Neural progenitor cell (in vitro differentiated cells): ENCODE measurements around the gene EFCAB11. TPM values are rescaled to one million over a fixed set of nuclear protein-coding genes. Genes with fewer than 3 reads are reported as not detected.

Source experiments
- DNase-seq: peaks from one replicate; pipeline ENCODE4 v3.0.0-alpha.2; 2016; ENCODE audit warnings: low spot score
- H2AFZ ChIP-seq: fragments of 200-600 bp; sonication (generic); replicated peaks from 2 replicates; pipeline ENCODE4 v1.6.1; 2016; ENCODE audit warnings: antibody characterized with exemption
- H3F3A ChIP-seq: fragments of 200-600 bp; sonication (generic); 2 replicates; pipeline ENCODE4 v1.6.1; 2016; ENCODE audit warnings: antibody characterized with exemption, low read depth
- H3K27ac ChIP-seq: fragments of 200-600 bp; sonication (generic); 2 replicates; pipeline ENCODE4 v1.5.1; 2016; ENCODE audit warnings: mild to moderate bottlenecking
- H3K27me3 ChIP-seq: fragments of 200-600 bp; sonication (generic); 2 replicates; pipeline ENCODE4 v1.6.1; 2016; ENCODE audit warnings: mild to moderate bottlenecking, moderate library complexity
- H3K36me3 ChIP-seq: fragments of 200-600 bp; sonication (generic); 2 replicates; pipeline ENCODE4 v1.5.1; 2016
- H3K4me1 ChIP-seq: fragments of 200-600 bp; sonication (generic); 2 replicates; pipeline ENCODE4 v1.6.1; 2016; ENCODE audit warnings: mixed run types
- H3K4me2 ChIP-seq: fragments of 200-600 bp; sonication (generic); 2 replicates; pipeline ENCODE4 v1.6.1; 2016
- H3K4me3 ChIP-seq: fragments of 200-600 bp; sonication (generic); 2 replicates; pipeline ENCODE4 v1.5.1; 2016
- H3K79me2 ChIP-seq: fragments of 200-600 bp; sonication (generic); 2 replicates; pipeline ENCODE4 v1.6.1; 2016; ENCODE audit warnings: low read depth
- H3K9ac ChIP-seq: fragments of 200-600 bp; sonication (generic); 2 replicates; pipeline ENCODE4 v1.6.1; 2016
- H3K9me3 ChIP-seq: fragments of 200-600 bp; sonication (generic); 2 replicates; pipeline ENCODE4 v1.5.1; 2016; ENCODE audit warnings: low read depth
- H4K20me1 ChIP-seq: fragments of 200-600 bp; sonication (generic); 2 replicates; pipeline ENCODE4 v1.6.1; 2016; ENCODE audit warnings: low read depth
- H3K27ac Mint-ChIP-seq: 3 replicates; pipeline ENCODE4 v1.8.0; 2021; ENCODE audit warnings: mixed read lengths
- H3K27me3 Mint-ChIP-seq: 2 replicates; pipeline ENCODE4 v1.8.0; 2022; ENCODE audit warnings: low read depth, mild to moderate bottlenecking, inconsistent platforms, moderate library complexity, mixed read lengths; ENCODE audit not compliant: insufficient read depth
- H3K36me3 Mint-ChIP-seq: 3 replicates; pipeline ENCODE4 v1.8.0; 2021; ENCODE audit warnings: mixed read lengths
- H3K4me1 Mint-ChIP-seq: 3 replicates; pipeline ENCODE4 v1.8.0; 2021; ENCODE audit warnings: mixed read lengths
- H3K4me3 Mint-ChIP-seq: 3 replicates; pipeline ENCODE4 v1.8.0; 2021; ENCODE audit warnings: mild to moderate bottlenecking, moderate library complexity, mixed read lengths
- H3K9me3 Mint-ChIP-seq: 3 replicates; pipeline ENCODE4 v1.8.0; 2020; ENCODE audit warnings: mixed read lengths
- EZH2 ChIP-seq: fragments of 200-600 bp; sonication (generic); IDR thresholded peaks from 2 replicates; pipeline ENCODE4 v1.6.1; 2017; ENCODE audit warnings: antibody characterized with exemption, mild to moderate bottlenecking, moderate library complexity
- EZH2phosphoT487 ChIP-seq: fragments of 200-600 bp; sonication (generic); IDR thresholded peaks from 2 replicates; pipeline ENCODE4 v1.6.1; 2017; ENCODE audit warnings: antibody characterized with exemption
- total RNA-seq: library from RNA; depleted of rRNA; stranded (reverse); fragments of >200 nt; gene quantifications from 2 replicates; pipeline ENCODE4 v1.2.3, GENCODE V29; 2015; ENCODE audit warnings: low replicate concordance
- TF ChIP-seq, protein P1 (sequence below): fragments of 200-600 bp; sonication (generic); IDR thresholded peaks from 2 replicates; pipeline ENCODE4 v1.5.1; 2017; ENCODE audit warnings: antibody characterized with exemption, mild to moderate bottlenecking

Gene EFCAB11
- total RNA-seq, 1 donor from 2014 or later: 27.6 TPM

GRCh38 chr14:89811954-89812575, 142.5 kb downstream of the EFCAB11 start:
- Mint-ChIP-seq H3K27ac (no peak overlapping the region), H3K4me3 (no peak overlapping the region)
- no peak overlapping the region for H3K9ac ChIP-seq

GRCh38 chr14:89810101-89810500, 144.4 kb downstream of the EFCAB11 start:
- H3K27me3 ChIP-seq: no peaks in the 10 kb centered on the region
- no peak overlapping the region for H3K27ac ChIP-seq
- no peak overlapping the region for H2AFZ ChIP-seq
- H3K4me3 Mint-ChIP-seq: no peak overlapping the region
- no peaks in the 10 kb centered on the region for H3K27me3 Mint-ChIP-seq
- H3K36me3 Mint-ChIP-seq: no peaks in the 10 kb centered on the region
- no peaks in the 10 kb centered on the region for H3K9me3 Mint-ChIP-seq
- TF ChIP-seq, protein P1, sequence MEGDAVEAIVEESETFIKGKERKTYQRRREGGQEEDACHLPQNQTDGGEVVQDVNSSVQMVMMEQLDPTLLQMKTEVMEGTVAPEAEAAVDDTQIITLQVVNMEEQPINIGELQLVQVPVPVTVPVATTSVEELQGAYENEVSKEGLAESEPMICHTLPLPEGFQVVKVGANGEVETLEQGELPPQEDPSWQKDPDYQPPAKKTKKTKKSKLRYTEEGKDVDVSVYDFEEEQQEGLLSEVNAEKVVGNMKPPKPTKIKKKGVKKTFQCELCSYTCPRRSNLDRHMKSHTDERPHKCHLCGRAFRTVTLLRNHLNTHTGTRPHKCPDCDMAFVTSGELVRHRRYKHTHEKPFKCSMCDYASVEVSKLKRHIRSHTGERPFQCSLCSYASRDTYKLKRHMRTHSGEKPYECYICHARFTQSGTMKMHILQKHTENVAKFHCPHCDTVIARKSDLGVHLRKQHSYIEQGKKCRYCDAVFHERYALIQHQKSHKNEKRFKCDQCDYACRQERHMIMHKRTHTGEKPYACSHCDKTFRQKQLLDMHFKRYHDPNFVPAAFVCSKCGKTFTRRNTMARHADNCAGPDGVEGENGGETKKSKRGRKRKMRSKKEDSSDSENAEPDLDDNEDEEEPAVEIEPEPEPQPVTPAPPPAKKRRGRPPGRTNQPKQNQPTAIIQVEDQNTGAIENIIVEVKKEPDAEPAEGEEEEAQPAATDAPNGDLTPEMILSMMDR: no peak
- TF ChIP-seq EZH2phosphoT487 (no peak), EZH2 (no peak)
- no peak overlapping the region for H3K27ac Mint-ChIP-seq
- no peaks in the 10 kb centered on the region for H4K20me1 ChIP-seq
- no peak overlapping the region for H3K9ac ChIP-seq
- DNase-seq: no peak
- H3K4me1 ChIP-seq: no peaks in the 10 kb centered on the region
- no peaks in the 10 kb centered on the region for H3K36me3 ChIP-seq
- peaks cover 10% of the 10 kb centered on the region for H3K4me1 Mint-ChIP-seq
- H3K9me3 ChIP-seq: no peaks in the 10 kb centered on the region
- no peaks in the 10 kb centered on the region for H3K79me2 ChIP-seq
- H3K4me3 ChIP-seq: no peak overlapping the region
- H3F3A ChIP-seq: no peaks in the 10 kb centered on the region
- no peak overlapping the region for H3K4me2 ChIP-seq

More at GRCh38 chr14:89811954-89812575, 142.5 kb downstream of the EFCAB11 start:
- H3K9me3 ChIP-seq: no peaks in the 10 kb centered on the region
- no peak overlapping the region for H3K4me2 ChIP-seq
- no peaks in the 10 kb centered on the region for H3F3A ChIP-seq
- no peaks in the 10 kb centered on the region for H3K79me2 ChIP-seq
- no peak for DNase-seq
- H3K4me1 Mint-ChIP-seq: peaks cover 6% of the 10 kb centered on the region
- H3K36me3 Mint-ChIP-seq: no peaks in the 10 kb centered on the region
- no peaks in the 10 kb centered on the region for H3K9me3 Mint-ChIP-seq
- no peaks in the 10 kb centered on the region for H3K4me1 ChIP-seq
- TF ChIP-seq EZH2phosphoT487 (no peak), EZH2 (no peak)
- TF ChIP-seq, protein P1: no peak
- no peak overlapping the region for H3K27ac ChIP-seq
- no peak overlapping the region for H2AFZ ChIP-seq
- no peak overlapping the region for H3K4me3 ChIP-seq
- H4K20me1 ChIP-seq: no peaks in the 10 kb centered on the region
- no peaks in the 10 kb centered on the region for H3K27me3 Mint-ChIP-seq
- no peaks in the 10 kb centered on the region for H3K27me3 ChIP-seq
- H3K36me3 ChIP-seq: no peaks in the 10 kb centered on the region

- peaks cover 4% of the 10 kb centered on the region for H3K4me1 Mint-ChIP-seq
- H3K27ac Mint-ChIP-seq: no peak overlapping the region
- Histone ChIP-seq H2AFZ (no peak overlapping the region), H3K79me2 (no peaks in the 10 kb centered on the region), H3K27me3 (no peaks in the 10 kb centered on the region), H3K4me1 (no peaks in the 10 kb centered on the region), H3K27ac (no peak overlapping the region), H3K9me3 (no peaks in the 10 kb centered on the region), H3K36me3 (no peaks in the 10 kb centered on the region), H4K20me1 (no peaks in the 10 kb centered on the region), H3F3A (no peaks in the 10 kb centered on the region), H3K4me3 (no peak overlapping the region), H3K9ac (no peak overlapping the region), H3K4me2 (no peak overlapping the region)
- H3K9me3 Mint-ChIP-seq: no peaks in the 10 kb centered on the region
- H3K27me3 Mint-ChIP-seq: no peaks in the 10 kb centered on the region
- DNase-seq: no peak
- no peak for TF ChIP-seq EZH2
- no peak for TF ChIP-seq EZH2phosphoT487
- TF ChIP-seq, protein P1: no peak
- H3K4me3 Mint-ChIP-seq: no peak overlapping the region
- H3K36me3 Mint-ChIP-seq: no peaks in the 10 kb centered on the region
These were observed 146.6 kb downstream of the EFCAB11 start for GRCh38 chr14:89807892-89808291.
